Activated CD4-positive, alpha-beta memory T cell treated with anti-CD3 and anti-CD28 coated beads, Interleukin-2, amount 10 ng/mL, durations not matched to agents 7 days and 5 days (primary cell): ENCODE results near the gene CRIM1. TPM values are rescaled to one million over a fixed set of nuclear protein-coding genes. Genes with fewer than 3 reads are reported as not detected.

Source experiments
- CTCF ChIA-PET: fragments of 350-600 bp; sonication (Branson Sonifier 250); formaldehyde crosslinking; loops from one replicate; lab custom pipeline; 2021; ENCODE audit warnings: antibody characterized with exemption, inconsistent platforms; lab: Charles Lee
- POLR2A ChIA-PET: fragments of 350-600 bp; sonication (Branson Sonifier 250); formaldehyde crosslinking; loops from one replicate; lab custom pipeline; 2021; ENCODE audit warnings: antibody characterized with exemption; lab: Charles Lee
- DNase-seq: peaks from one replicate; pipeline ENCODE4 v3.0.0-alpha.2; 2020
- H3K27ac Mint-ChIP-seq: one replicate; pipeline ENCODE4 v1.8.0; 2021; ENCODE audit warnings: mild to moderate bottlenecking, mixed read lengths
- H3K27me3 Mint-ChIP-seq: one replicate; pipeline ENCODE4 v1.8.0; 2021; ENCODE audit warnings: mixed read lengths
- H3K36me3 Mint-ChIP-seq: one replicate; pipeline ENCODE4 v1.8.0; 2021; ENCODE audit warnings: low read depth, mixed read lengths
- H3K4me1 Mint-ChIP-seq: one replicate; pipeline ENCODE4 v1.8.0; 2021; ENCODE audit warnings: mixed read lengths
- H3K4me3 Mint-ChIP-seq: one replicate; pipeline ENCODE4 v1.8.0; 2021; ENCODE audit warnings: mild to moderate bottlenecking, mixed read lengths
- H3K9me3 Mint-ChIP-seq: one replicate; pipeline ENCODE4 v1.8.0; 2021; ENCODE audit warnings: mixed read lengths
- total RNA-seq, 2 experiments: library from RNA; stranded (reverse); gene quantifications; one replicate each; pipeline ENCODE4 v1.2.3, GENCODE V29; 2021

Gene CRIM1
- total RNA-seq, 2 experiments from 2014 or later, result 5.4 to 6.6 TPM

- Mint-ChIP-seq H3K4me1 (peaks cover 7% of the 10 kb centered on the region), H3K27me3 (peaks cover 8% of the 10 kb centered on the region), H3K27ac (no peak overlapping the region), H3K36me3 (no peaks in the 10 kb centered on the region), H3K4me3 (no peak overlapping the region), H3K9me3 (no peaks in the 10 kb centered on the region)
- DNase-seq, result no peak
- POLR2A ChIA-PET, result no interaction called here
- CTCF ChIA-PET, result no interaction called here
These were observed 25.3 kb downstream of the CRIM1 start for GRCh38 chr2:36380624-36381481.

GRCh38 chr2:36381993-36382392 is 26.4 kb downstream of the CRIM1 start:
- ChIA-PET POLR2A (no interaction called here), CTCF (no interaction called here)
- Mint-ChIP-seq H3K36me3 (no peaks in the 10 kb centered on the region), H3K27me3 (peaks cover 15% of the 10 kb centered on the region), H3K27ac (no peak overlapping the region), H3K4me3 (no peak overlapping the region), H3K4me1 (peaks cover 7% of the 10 kb centered on the region), H3K9me3 (no peaks in the 10 kb centered on the region)
- DNase-seq, result no peak

GRCh38 chr2:36382472-36382871 is 26.9 kb downstream of the CRIM1 start:
- ChIA-PET CTCF (no interaction called here), POLR2A (no interaction called here)
- peaks cover 10% of the 10 kb centered on the region for H3K4me1 Mint-ChIP-seq
- no peaks in the 10 kb centered on the region for H3K9me3 Mint-ChIP-seq
- no peak overlapping the region for H3K27ac Mint-ChIP-seq
- no peak for DNase-seq
- H3K27me3 Mint-ChIP-seq, result peaks cover 17% of the 10 kb centered on the region
- H3K36me3 Mint-ChIP-seq, result no peaks in the 10 kb centered on the region
- H3K4me3 Mint-ChIP-seq, result no peak overlapping the region

- POLR2A ChIA-PET, result no interaction called here
- Mint-ChIP-seq H3K9me3 (no peaks in the 10 kb centered on the region), H3K27me3 (peaks cover 16% of the 10 kb centered on the region), H3K36me3 (no peaks in the 10 kb centered on the region), H3K4me1 (peaks cover 13% of the 10 kb centered on the region), H3K4me3 (no peak overlapping the region), H3K27ac (no peak overlapping the region)
- no peak for DNase-seq
- CTCF ChIA-PET, result no interaction called here
These were observed 28.1 kb downstream of the CRIM1 start for GRCh38 chr2:36383726-36384125.

GRCh38 chr2:36384454-36384853 is 28.9 kb downstream of the CRIM1 start:
- Mint-ChIP-seq H3K27ac (no peak overlapping the region), H3K4me1 (peaks cover 10% of the 10 kb centered on the region), H3K4me3 (no peak overlapping the region), H3K9me3 (no peaks in the 10 kb centered on the region), H3K36me3 (no peaks in the 10 kb centered on the region), H3K27me3 (peaks cover 20% of the 10 kb centered on the region)
- ChIA-PET POLR2A (no interaction called here), CTCF (no interaction called here)
- no peak for DNase-seq

GRCh38 chr2:36385603-36386002 is 30.0 kb downstream of the CRIM1 start:
- Mint-ChIP-seq H3K36me3 (no peaks in the 10 kb centered on the region), H3K4me3 (no peak overlapping the region), H3K9me3 (no peaks in the 10 kb centered on the region), H3K27ac (no peak overlapping the region), H3K4me1 (peaks cover 6% of the 10 kb centered on the region), H3K27me3 (peaks cover 20% of the 10 kb centered on the region)
- POLR2A ChIA-PET, result no interaction called here
- CTCF ChIA-PET, result no interaction called here
- no peak for DNase-seq

GRCh38 chr2:36387258-36387916 is 31.8 kb downstream of the CRIM1 start:
- ChIA-PET POLR2A (no interaction called here), CTCF (no interaction called here)
- H3K27me3 Mint-ChIP-seq, result peaks cover 20% of the 10 kb centered on the region
- no peak overlapping the region for H3K4me3 Mint-ChIP-seq
- H3K4me1 Mint-ChIP-seq, result peaks cover 6% of the 10 kb centered on the region
- no peak for DNase-seq
- no peaks in the 10 kb centered on the region for H3K36me3 Mint-ChIP-seq
- no peaks in the 10 kb centered on the region for H3K9me3 Mint-ChIP-seq
- no peak overlapping the region for H3K27ac Mint-ChIP-seq

- no peak for DNase-seq
- ChIA-PET POLR2A (no interaction called here), CTCF (no interaction called here)
- Mint-ChIP-seq H3K27me3 (peaks cover 20% of the 10 kb centered on the region), H3K9me3 (no peaks in the 10 kb centered on the region), H3K4me3 (no peak overlapping the region), H3K36me3 (no peaks in the 10 kb centered on the region), H3K4me1 (peaks cover 6% of the 10 kb centered on the region), H3K27ac (no peak overlapping the region)
These were observed 32.9 kb downstream of the CRIM1 start for GRCh38 chr2:36388472-36388871.

GRCh38 chr2:36389091-36389564 is 33.5 kb downstream of the CRIM1 start:
- ChIA-PET POLR2A (no interaction called here), CTCF (no interaction called here)
- H3K9me3 Mint-ChIP-seq, result no peaks in the 10 kb centered on the region
- H3K4me1 Mint-ChIP-seq, result peaks cover 6% of the 10 kb centered on the region
- no peak overlapping the region for H3K4me3 Mint-ChIP-seq
- peaks cover 23% of the 10 kb centered on the region for H3K27me3 Mint-ChIP-seq
- no peak for DNase-seq
- no peaks in the 10 kb centered on the region for H3K36me3 Mint-ChIP-seq
- H3K27ac Mint-ChIP-seq, result no peak overlapping the region

- Mint-ChIP-seq H3K27me3 (peaks cover 23% of the 10 kb centered on the region), H3K36me3 (no peaks in the 10 kb centered on the region), H3K27ac (no peak overlapping the region), H3K9me3 (no peaks in the 10 kb centered on the region), H3K4me1 (peaks cover 6% of the 10 kb centered on the region), H3K4me3 (no peak overlapping the region)
- POLR2A ChIA-PET, result no interaction called here
- no peak for DNase-seq
- CTCF ChIA-PET, result no interaction called here
These were observed 34.0 kb downstream of the CRIM1 start for GRCh38 chr2:36389577-36389976.

GRCh38 chr2:36392571-36393255 is 37.1 kb downstream of the CRIM1 start:
- Mint-ChIP-seq H3K27ac (no peak overlapping the region), H3K4me1 (peaks cover 2% of the 10 kb centered on the region), H3K36me3 (no peaks in the 10 kb centered on the region), H3K4me3 (no peak overlapping the region), H3K9me3 (no peaks in the 10 kb centered on the region), H3K27me3 (peaks cover 10% of the 10 kb centered on the region)
- ChIA-PET CTCF (no interaction called here), POLR2A (no interaction called here)
- no peak for DNase-seq

- no peaks in the 10 kb centered on the region for H3K4me1 Mint-ChIP-seq
- H3K9me3 Mint-ChIP-seq, result no peaks in the 10 kb centered on the region
- DNase-seq, result no peak
- H3K27me3 Mint-ChIP-seq, result peaks cover 7% of the 10 kb centered on the region
- ChIA-PET CTCF (interaction anchor here (1.2 kb wide), 1 partner anchor 10 kb away, joined by 3 read pairs; no protein-coding TSS in a partner anchor), POLR2A (interaction anchor here (0.5 kb wide), 1 partner anchor 17 kb away, joined by 3 read pairs; no protein-coding TSS in a partner anchor)
- no peaks in the 10 kb centered on the region for H3K36me3 Mint-ChIP-seq
- H3K4me3 Mint-ChIP-seq, result no peak overlapping the region
- no peak overlapping the region for H3K27ac Mint-ChIP-seq
These were observed 38.2 kb downstream of the CRIM1 start for GRCh38 chr2:36393738-36394256.

- H3K9me3 Mint-ChIP-seq, result no peaks in the 10 kb centered on the region
- peaks cover 3% of the 10 kb centered on the region for H3K27me3 Mint-ChIP-seq
- no peak for DNase-seq
- ChIA-PET POLR2A (no interaction called here), CTCF (interaction anchor here (0.5 to 1.2 kb wide), 3 partner anchors 9 to 233 kb away, joined by 3 to 4 read pairs (median 3); no protein-coding TSS in a partner anchor)
- H3K4me1 Mint-ChIP-seq, result no peaks in the 10 kb centered on the region
- H3K27ac Mint-ChIP-seq, result no peak overlapping the region
- no peak overlapping the region for H3K4me3 Mint-ChIP-seq
- H3K36me3 Mint-ChIP-seq, result no peaks in the 10 kb centered on the region
These were observed 39.2 kb downstream of the CRIM1 start for GRCh38 chr2:36394804-36395203.
